GM12874 (cell line): Measurements from ENCODE around the gene HAGHL.
A peak's percentile ranks its signal among the peaks of the same experiment; 100 is the strongest.

Source experiments
- TF ChIP-seq, protein P1 (sequence below): IDR thresholded peaks from 2 replicates; pipeline ENCODE4 v1.5.1; 2011; ENCODE audit warnings: low read depth, mild to moderate bottlenecking, control low read depth, low read length, moderate library complexity; ENCODE audit not compliant: insufficient read depth

HAGHL gene

DNA sequence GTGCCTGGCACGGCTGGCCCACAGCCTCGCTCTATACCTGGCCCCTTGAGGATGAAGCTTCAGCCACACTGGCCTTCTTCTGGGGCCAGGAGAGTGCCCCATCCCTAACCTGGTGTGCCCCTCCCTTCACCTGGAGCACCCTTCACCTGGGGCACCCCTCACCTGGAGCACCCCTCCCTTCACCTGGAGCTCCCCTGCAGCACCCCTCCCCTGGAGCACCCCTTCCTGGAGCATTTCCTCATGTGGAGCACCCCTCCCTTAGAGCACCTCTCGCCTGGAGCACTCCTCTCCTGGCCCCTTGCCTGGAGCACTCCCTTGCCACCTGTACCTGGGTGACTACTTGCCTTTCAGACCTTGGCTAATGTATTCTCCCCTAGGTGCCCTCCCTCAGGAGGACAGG lies 18.9 kb upstream of the HAGHL start:
- TF ChIP-seq, protein P1, sequence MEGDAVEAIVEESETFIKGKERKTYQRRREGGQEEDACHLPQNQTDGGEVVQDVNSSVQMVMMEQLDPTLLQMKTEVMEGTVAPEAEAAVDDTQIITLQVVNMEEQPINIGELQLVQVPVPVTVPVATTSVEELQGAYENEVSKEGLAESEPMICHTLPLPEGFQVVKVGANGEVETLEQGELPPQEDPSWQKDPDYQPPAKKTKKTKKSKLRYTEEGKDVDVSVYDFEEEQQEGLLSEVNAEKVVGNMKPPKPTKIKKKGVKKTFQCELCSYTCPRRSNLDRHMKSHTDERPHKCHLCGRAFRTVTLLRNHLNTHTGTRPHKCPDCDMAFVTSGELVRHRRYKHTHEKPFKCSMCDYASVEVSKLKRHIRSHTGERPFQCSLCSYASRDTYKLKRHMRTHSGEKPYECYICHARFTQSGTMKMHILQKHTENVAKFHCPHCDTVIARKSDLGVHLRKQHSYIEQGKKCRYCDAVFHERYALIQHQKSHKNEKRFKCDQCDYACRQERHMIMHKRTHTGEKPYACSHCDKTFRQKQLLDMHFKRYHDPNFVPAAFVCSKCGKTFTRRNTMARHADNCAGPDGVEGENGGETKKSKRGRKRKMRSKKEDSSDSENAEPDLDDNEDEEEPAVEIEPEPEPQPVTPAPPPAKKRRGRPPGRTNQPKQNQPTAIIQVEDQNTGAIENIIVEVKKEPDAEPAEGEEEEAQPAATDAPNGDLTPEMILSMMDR: no peak

DNA sequence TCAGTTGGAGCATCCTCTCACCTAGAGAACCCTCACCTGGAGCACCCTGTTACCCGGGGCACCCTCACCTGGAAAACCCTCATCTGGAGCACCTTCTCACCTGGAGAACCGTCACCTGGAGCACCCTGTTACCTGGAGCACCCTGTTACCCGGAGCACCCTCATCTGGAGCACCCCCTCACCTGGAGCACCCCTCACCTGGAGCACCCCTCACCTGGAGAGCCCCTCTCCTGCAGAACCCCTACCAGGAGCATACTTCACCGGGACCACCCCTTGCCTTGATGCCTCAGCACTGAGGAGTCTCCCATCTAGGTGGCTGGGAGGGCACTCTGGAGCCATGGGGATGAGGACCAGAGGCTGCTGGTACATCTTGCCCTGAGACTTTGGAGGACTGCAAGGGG lies 17.9 kb upstream of the HAGHL start:
- TF ChIP-seq, protein P1: no peak

DNA sequence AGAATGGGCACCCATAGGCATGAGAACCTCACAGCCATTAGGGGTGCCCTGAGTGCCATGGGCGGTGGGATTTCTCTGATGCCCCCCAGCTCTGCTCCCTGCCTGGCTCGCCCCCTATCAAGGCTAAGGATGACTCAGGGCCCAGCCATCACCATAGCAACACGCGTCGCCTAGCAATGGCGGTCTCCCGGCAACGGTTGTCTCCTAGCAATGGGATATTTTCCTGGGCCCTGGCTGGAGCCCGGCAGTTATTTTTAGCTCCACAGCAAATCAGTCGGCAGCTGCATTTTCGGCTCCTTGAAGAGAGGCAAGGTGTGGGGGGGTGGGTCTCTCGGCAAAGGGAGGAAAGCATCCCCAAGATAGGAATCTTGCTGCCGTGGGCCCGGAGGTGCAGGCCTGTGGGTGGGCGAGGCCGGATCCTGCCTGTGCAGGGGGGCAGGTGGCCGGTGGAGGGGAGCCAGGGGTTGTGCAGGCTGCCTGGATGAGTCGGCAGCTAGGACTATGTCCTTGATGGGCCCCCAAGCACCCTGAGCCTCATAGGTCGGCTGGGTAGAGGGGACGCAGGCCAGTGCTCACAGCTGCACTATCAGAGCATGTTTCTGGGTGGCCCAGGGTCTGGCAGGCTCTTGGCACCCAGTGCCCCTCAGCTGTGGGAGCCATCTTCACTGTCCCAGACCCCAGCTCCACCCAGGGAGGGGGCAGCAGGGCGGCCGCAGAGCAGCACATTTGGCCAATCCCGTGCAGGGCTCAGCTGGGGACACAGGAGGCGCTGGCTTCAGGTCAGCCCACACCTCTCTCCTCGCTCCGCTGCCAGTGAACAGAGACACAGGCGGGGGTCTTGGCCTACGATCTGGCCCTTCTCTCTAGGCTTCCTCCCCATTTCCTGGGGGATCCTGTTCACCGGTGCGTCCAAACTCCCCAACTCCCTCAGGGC lies 17.1 kb upstream of the HAGHL start:
- TF ChIP-seq, protein P1: no peak

DNA sequence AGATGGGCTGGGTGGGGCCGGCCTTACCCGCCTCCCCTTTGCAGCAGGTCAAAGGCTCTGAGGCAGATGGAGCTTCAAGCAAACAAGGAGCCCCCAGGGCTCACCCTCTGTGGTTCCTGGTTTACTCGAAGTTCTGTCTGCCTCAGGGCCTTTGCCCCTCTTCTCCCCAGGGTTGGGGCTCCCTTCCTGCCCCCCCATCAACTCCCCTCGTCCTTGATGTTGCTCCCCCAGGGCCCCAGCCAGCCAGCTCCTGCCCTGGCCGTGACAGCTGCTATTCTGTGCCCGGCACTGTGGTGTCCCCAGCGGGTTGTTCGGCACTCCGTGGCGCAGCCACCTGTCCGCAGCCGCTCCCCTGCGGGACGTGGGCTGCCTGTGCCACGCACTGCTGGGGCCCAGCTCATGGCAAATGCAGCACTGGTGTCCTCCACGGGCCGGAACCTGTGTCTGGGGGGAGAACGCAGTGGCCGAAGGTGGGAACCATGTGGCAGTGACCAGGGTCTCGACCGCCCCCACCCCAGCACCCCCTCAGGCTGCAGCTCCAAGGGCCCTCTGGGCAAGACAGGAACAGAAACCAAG lies 16.3 kb upstream of the HAGHL start:
- TF ChIP-seq, protein P1: no peak

DNA sequence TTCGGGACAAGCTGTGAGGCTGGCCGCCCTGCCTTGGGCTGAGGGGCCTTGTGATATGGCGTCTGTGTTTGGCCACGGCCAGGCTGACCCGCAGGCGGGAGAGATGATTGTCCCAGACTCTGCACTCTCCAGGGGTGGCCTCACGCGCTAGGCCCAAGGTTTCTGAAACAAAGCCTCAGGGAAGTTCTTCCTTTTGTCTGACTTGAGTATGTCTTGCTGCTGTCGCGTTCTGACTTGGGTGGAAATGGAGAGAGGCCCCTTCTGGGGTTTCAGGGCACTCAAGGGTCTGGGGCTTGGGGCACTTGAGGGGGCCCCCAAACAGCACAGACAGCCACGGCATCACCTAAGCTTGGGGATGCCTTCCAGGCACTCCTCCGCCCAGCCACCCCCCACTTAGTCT lies 15.8 kb upstream of the HAGHL start:
- TF ChIP-seq, protein P1: no peak

DNA sequence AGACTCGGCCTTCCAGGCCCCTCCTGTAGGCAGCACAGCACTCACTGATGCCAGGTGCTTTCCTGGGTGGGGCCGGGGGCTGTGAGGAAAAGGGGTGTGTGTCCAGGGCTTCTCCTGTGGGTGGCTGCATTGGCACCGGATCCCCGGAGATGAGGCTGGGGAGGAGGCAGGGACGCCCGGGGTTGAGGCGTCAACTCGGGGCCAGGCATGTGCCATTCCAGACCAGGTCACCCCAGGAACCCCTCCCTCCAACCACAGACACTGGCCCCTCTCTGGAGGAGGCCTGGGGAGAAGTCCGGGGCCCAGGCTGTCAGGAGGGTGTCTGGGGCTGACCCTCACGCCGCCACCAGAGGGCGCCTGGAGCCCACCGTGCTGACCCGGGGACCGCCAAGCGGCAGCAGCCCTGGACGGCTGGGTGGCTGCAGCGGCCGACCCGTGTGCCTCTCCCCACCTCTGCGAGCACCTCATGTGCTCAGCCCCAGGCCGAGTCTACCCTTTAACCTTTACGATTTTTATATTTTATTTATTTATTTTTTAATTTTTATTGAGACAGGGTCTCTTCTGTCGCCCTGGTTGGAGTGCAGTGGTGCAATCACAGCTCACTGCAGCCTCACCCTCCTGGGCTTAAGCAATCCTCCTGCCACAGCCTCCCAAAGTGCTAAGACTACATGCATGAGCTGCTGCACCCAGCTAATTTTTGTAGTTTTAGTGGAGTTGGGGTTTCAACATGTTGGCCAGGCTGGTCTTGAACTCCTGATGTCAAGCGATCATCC lies 15.2 kb upstream of the HAGHL start:
- TF ChIP-seq, protein P1: peak; percentile 99

DNA sequence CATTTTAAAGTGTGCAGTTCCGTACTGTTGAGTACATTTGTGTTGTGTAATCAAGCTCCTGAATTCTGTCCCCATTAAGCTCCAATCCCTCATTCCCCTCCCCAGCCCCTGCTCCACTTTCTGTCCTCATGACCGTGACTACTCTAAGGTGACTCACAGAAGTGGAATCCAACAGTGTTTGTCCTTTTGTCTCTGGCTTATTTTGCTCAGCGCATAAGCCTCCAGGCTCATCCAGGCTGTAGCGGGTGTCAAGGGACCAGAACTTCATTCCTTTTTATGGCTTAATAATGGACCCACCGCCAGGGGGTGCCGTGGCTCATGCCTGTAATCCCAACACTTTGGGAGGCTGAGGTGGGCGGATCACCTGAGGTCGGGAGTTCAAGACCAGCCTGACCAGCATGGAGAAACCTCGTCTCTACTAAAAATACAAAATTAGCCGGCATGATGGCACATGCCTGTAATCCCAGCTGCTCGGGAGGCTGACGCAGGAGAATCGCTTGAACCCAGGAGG lies 14.1 kb upstream of the HAGHL start:
- TF ChIP-seq, protein P1: peak; percentile 38; the same call in 1 of the 2 replicates
